Skeletal muscle tissue (tissue), 4 donors: ENCODE results near the gene PLTP. TPM values are rescaled to one million over a fixed set of nuclear protein-coding genes. Genes with fewer than 3 reads are reported as not detected.

Source experiments
- H3K27ac ChIP-seq: one replicate; pipeline ENCODE4 v1.7.0; 2013; ENCODE audit warnings: mild to moderate bottlenecking, low read depth, low read length, inconsistent platforms
- H3K27me3 ChIP-seq, 3 donors: one replicate each; pipeline ENCODE4 v1.7.0; 2013; ENCODE audit warnings: low read length in 3 of 3; ENCODE audit not compliant: control insufficient read depth in 3 of 3, insufficient read depth in 3 of 3
- H3K36me3 ChIP-seq, 3 donors: one replicate each; pipeline ENCODE4 v1.7.0; 2013; ENCODE audit warnings: low read length in 3 of 3; ENCODE audit not compliant: control insufficient read depth in 3 of 3, insufficient read depth in 3 of 3
- H3K4me1 ChIP-seq, 3 donors: one replicate each; pipeline ENCODE4 v1.7.0; 2013; ENCODE audit warnings: low read length in 3 of 3, mild to moderate bottlenecking in 3 of 3; ENCODE audit not compliant: control insufficient read depth in 3 of 3, insufficient read depth in 3 of 3
- H3K4me3 ChIP-seq, 3 donors: one replicate each; pipeline ENCODE4 v1.7.0; 2013; ENCODE audit warnings: low read length in 3 of 3
- H3K9ac ChIP-seq, 3 donors: one replicate each; pipeline ENCODE4 v1.7.0; 2013; ENCODE audit warnings: low read length in 3 of 3, mild to moderate bottlenecking in 3 of 3, moderate library complexity in 2 of 3, low read depth in 1 of 3
- H3K9me3 ChIP-seq, 3 donors: one replicate each; pipeline ENCODE4 v1.7.0; 2013; ENCODE audit warnings: low read length in 3 of 3; ENCODE audit not compliant: control insufficient read depth in 3 of 3
- total RNA-seq: library from RNA; depleted of rRNA; stranded (reverse); fragments of >200 nt; gene quantifications from one replicate; pipeline ENCODE4 v1.2.3, GENCODE V29; 2014
- donor health status: Osteomylitis.

The PLTP gene
- total RNA-seq, 1 donor from 2014 or later, result 38.1 TPM

GRCh38 chr20:45892049-45892825 is 19.7 kb downstream of the PLTP start:
- peaks cover 47 to 55% (median 51%) of the 10 kb centered on the region in 3 donors for H3K36me3 ChIP-seq
- peak overlapping the region; percentile 87 for H3K27ac ChIP-seq
- no peaks in the 10 kb centered on the region for H3K9me3 ChIP-seq
- H3K4me1 ChIP-seq, result peaks cover 36 to 46% (median 42%) of the 10 kb centered on the region in 3 donors
- H3K27me3 ChIP-seq, result no peaks in the 10 kb centered on the region
- H3K9ac ChIP-seq, result peak overlapping the region; percentile 86 to 94 (median 89)
- H3K4me3 ChIP-seq, result peak overlapping the region; percentile 75 to 92 (median 90)

GRCh38 chr20:45890985-45891983 is 20.7 kb downstream of the PLTP start, which contains the start of the genes CTSA and NEURL2:
CTSA (plus strand) TSS chr20:45891335; CDS start chr20:45891569, 234 bp downstream.
NEURL2 (minus strand) TSS chr20:45891208; CDS start chr20:45890991, 217 bp downstream.
- peaks cover 43 to 55% (median 49%) of the 10 kb centered on the region in 3 donors for H3K36me3 ChIP-seq
- peak within 1 kb of the TSS; percentile 75 to 92 (median 90) for H3K4me3 ChIP-seq
- peaks cover 36 to 51% (median 46%) of the 10 kb centered on the region in 3 donors for H3K4me1 ChIP-seq
- no peaks in the 10 kb centered on the region for H3K9me3 ChIP-seq
- H3K27ac ChIP-seq, result peak within 1 kb of the TSS; percentile 87
- H3K9ac ChIP-seq, result peak within 1 kb of the TSS; percentile 86 to 94 (median 89)
- no peaks in the 10 kb centered on the region for H3K27me3 ChIP-seq

DNA sequence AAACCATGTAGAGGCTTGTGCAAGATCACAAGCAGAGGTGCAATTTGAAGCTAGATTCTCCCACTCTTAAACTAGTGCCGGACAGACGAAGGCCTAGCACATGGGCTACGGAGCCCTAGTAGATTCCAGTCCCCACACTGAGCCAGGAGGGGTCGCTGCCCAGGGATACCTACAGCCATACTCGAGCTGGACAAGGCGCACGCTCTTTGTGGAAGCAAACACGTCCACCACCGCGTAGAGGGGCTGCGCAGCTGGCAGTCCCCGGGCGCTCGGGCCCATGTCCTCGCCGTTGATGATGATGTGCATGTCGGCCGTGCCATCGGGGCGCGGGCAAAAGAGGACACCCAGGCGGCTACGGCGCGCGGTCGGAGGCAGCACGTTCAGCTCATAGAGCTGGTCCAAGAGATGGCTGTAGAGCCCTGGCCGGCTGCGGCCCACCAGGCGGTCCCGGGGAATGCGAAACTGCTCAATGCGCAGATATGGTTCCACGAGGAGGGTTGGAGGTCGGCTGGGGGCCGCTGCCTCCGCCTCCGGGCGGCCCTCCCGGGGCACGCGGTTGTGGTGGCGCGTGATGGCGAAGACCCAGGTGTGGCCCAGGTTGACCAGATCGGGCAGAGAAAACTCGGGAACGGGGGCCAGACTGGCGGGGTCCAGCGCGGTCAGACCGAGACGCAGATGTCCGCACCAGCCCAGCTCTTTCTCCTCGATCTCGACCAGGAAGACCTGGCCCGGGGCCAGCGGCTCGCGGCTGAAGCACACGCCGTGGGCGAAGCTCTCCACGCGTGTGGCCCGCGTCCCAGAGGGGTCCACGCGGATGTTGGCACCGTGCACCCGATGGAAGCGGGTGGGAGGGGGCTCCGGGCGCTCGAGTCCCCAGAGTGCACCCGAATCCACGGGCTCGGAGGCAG is 21.6 kb downstream of the PLTP start:
- peak overlapping the region; percentile 75 to 92 (median 90) for H3K4me3 ChIP-seq
- peak overlapping the region; percentile 87 for H3K27ac ChIP-seq
- H3K4me1 ChIP-seq, result peaks cover 36 to 51% (median 46%) of the 10 kb centered on the region in 3 donors
- no peaks in the 10 kb centered on the region for H3K27me3 ChIP-seq
- no peaks in the 10 kb centered on the region for H3K9me3 ChIP-seq
- H3K9ac ChIP-seq, result peak overlapping the region; percentile 86 to 94 (median 89)
- H3K36me3 ChIP-seq, result peaks cover 40 to 49% (median 45%) of the 10 kb centered on the region in 3 donors

GRCh38 chr20:45888681-45889080 is 23.3 kb downstream of the PLTP start:
- H3K9ac ChIP-seq, result peak overlapping the region in 2 of 3 donors; percentile 13 to 60
- peaks cover 27 to 38% (median 33%) of the 10 kb centered on the region in 3 donors for H3K36me3 ChIP-seq
- peaks cover 40 to 60% (median 47%) of the 10 kb centered on the region in 3 donors for H3K4me1 ChIP-seq
- no peaks in the 10 kb centered on the region for H3K9me3 ChIP-seq
- no peaks in the 10 kb centered on the region for H3K27me3 ChIP-seq
- peak overlapping the region in 2 of 3 donors; percentile 4 to 45 for H3K4me3 ChIP-seq
- no peak overlapping the region for H3K27ac ChIP-seq

DNA sequence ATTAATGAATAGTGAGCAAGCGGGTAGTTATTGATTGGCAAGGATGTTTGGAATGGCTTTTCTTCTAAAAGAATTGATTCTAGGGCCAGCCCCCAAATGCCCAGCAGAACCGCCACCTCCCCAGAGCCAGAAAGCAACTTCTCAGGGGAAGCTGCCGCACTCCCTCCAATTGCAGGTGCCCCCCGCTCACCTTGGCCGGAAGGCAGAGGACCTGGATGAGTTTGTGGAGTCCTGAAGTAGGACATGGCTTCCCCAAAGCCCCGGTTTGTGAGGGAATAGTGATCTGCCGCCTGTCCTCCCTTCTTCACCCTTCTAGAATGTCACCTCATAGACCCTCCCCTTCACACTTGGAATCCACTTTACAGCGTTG is 24.6 kb downstream of the PLTP start, which contains the start of gene SPATA25:
Gene SPATA25 (minus strand): TSS at position 277 of the 370 bp plus-strand sequence. CDS start 32 bp downstream, at position 245.
- H3K9ac ChIP-seq, result peak within 1 kb of the TSS in 2 of 3 donors; percentile 13 to 60
- H3K9me3 ChIP-seq, result no peaks in the 10 kb centered on the region
- H3K36me3 ChIP-seq, result peaks cover 27 to 39% (median 38%) of the 10 kb centered on the region in 3 donors
- no peak within 1 kb of the TSS for H3K4me3 ChIP-seq
- H3K27me3 ChIP-seq, result no peaks in the 10 kb centered on the region
- H3K27ac ChIP-seq, result no peak within 1 kb of the TSS
- peaks cover 38 to 61% (median 48%) of the 10 kb centered on the region in 3 donors for H3K4me1 ChIP-seq

DNA sequence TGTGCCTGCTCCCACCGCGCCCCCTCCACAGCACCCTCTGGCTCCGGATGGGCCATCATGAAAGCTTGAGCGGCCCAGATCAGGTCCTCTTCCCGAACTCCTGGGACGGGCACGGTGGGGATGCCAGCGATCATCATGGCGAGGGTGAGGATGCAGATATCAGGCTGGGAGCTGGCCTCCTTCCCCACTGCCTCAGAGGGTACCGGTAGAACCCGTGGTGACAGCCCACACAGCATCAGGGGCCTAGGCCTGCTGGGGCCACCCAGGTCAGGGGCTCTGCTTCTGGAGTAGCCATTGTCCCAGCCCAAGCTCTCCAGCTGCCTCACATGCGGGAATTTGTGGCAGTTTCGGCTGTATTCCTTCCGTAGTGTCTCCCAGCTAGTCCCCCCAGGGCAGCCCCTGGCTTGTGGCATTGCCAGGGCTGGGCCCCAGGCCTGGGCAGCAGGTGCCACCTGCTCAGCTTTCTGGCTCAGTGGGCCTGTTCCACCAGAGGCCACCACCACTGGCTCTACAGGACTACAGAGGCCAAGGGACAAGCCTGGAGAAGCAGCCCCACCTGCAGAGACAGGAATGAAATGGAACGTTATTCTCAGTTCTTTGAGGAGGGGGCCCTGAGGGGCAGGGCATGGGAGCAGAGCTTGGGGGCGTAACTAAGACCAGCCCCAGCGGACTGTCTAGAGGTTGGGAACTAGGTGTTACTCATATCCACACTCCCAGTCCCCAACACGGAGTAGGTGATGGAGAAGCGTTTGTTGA is 25.2 kb downstream of the PLTP start:
- no peaks in the 10 kb centered on the region for H3K9me3 ChIP-seq
- no peaks in the 10 kb centered on the region for H3K27me3 ChIP-seq
- peaks cover 36 to 56% (median 43%) of the 10 kb centered on the region in 3 donors for H3K4me1 ChIP-seq
- peaks cover 27 to 39% (median 35%) of the 10 kb centered on the region in 3 donors for H3K36me3 ChIP-seq
- H3K9ac ChIP-seq, result no peak overlapping the region
- H3K27ac ChIP-seq, result no peak overlapping the region
- H3K4me3 ChIP-seq, result no peak overlapping the region

DNA sequence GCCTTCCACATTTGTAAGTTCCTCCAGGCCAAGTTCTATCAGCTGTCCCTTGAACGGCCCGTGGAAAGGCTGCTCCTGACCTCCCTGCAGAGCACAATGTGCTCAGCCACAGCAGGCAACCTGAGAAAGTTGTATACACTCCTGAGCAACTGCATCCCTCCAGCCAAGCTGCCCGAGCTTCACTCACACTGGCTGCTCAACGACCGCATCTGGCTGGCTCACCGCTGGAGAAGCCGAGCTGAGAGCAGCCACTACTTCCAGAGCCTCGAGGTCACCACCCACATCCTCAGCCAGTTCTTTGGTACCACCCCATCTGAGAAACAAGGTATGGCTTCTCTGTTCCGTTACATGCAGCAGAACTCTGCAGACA is 28.9 kb downstream of the PLTP start:
- H3K4me3 ChIP-seq, result no peak overlapping the region
- no peaks in the 10 kb centered on the region for H3K9me3 ChIP-seq
- no peak overlapping the region for H3K27ac ChIP-seq
- peak overlapping the region in 1 of 3 donors; percentile 8 for H3K9ac ChIP-seq
- H3K4me1 ChIP-seq, result peaks cover 20 to 34% (median 25%) of the 10 kb centered on the region in 3 donors
- H3K36me3 ChIP-seq, result peaks cover 27 to 37% (median 33%) of the 10 kb centered on the region in 3 donors
- no peaks in the 10 kb centered on the region for H3K27me3 ChIP-seq

DNA sequence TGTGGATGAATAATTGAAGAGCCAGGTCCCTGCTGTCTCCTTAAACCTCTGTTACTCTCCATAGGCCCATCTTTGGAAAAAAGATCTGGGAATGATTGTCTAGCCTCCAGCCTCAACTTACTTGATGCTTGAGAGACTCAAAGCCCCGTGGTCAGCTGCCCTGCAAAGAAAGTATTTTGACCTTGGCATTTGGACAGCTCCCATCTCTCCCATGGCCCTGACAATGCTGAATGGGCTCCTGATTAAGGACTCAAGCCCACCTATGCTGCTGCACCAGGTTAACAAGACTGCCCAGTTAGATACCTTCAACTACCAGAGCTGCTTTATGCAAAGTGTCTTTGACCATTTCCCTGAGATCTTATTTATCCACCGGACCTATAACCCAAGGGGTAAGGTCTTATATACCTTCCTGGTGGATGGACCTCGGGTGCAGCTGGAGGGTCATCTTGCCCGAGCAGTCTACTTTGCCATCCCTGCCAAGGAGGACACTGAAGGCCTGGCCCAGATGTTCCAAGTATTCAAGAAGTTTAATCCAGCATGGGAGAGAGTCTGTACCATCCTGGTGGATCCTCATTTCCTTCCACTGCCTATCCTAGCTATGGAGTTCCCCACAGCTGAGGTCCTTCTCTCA is 29.4 kb downstream of the PLTP start:
- Histone ChIP-seq H3K4me3 (no peak overlapping the region), H3K9me3 (no peaks in the 10 kb centered on the region), H3K9ac (peak overlapping the region in 1 of 3 donors; percentile 8), H3K36me3 (peaks cover 28 to 38% (median 37%) of the 10 kb centered on the region in 3 donors), H3K27me3 (no peaks in the 10 kb centered on the region), H3K4me1 (peaks cover 20 to 34% (median 23%) of the 10 kb centered on the region in 3 donors), H3K27ac (no peak overlapping the region)
